Cortex of kidney (tissue), 1 donor: Measurements from ENCODE around the gene SCD5.

Source experiments
- DNase-seq: peaks from one replicate; lab custom pipeline; 2025; lab: John Stamatoyannopoulos, UW

SCD5 gene

GRCh38 chr4:82691431-82691830, 107.2 kb downstream of the SCD5 start:
- no peak for DNase-seq

DNA sequence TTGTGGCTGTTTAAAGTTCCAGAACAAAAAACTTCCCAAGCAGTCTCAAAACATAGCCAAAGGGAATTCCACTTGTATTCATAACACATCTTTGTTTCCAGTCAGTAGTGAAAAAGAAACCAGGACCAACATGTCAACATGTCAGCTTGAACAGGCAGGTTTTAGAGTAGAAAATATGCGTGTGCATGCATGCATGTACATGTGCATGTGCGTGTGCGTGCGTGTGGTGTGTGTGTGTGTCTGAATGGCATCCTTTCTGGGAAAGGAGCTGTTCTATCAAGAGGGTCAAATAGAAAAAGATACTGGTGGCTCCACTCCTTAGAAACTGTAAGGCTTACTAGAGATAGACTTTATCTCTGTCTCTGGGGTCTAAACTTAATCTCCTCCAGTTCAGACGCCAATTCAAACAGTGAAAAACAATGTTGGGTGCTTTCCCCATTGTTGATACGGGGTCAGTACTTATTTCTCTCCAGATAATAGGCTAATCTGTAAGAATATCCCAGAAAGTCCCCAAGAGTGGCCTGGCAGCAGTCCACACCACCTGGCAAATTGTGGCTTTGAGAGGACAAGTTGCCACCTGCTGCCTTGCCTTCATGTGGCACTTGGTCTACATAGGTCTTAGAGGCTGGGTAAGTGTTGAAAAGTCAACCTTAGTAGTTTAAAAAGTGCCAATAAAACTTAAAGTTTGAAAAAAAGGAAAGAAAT, 110.4 kb downstream of the SCD5 start:
- no peak for DNase-seq

DNA sequence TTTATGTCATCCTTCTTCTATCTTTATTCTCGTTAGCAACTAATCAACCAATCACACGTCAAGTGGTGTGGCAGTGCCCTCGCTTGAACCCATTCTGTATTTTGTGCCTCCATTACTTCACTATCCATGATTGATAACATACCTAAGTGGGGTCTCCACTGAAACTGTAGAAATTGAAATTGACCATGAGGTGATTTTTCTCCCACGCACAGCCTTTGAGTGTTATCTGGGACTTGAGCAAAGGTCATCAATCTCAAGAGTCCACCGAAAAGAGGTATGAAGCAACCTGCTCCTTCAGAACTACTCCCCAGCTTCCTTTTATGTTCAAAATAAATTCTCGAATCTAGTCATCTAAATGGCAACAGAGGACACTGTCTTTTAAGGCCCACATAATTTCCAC, 111.1 kb downstream of the SCD5 start:
- DNase-seq, result no peak

GRCh38 chr4:82681754-82682153, 116.8 kb downstream of the SCD5 start:
- DNase-seq, result no peak

- DNase-seq, result no peak
Measured at GRCh38 chr4:82680834-82681233, 117.8 kb downstream of the SCD5 start.

DNA sequence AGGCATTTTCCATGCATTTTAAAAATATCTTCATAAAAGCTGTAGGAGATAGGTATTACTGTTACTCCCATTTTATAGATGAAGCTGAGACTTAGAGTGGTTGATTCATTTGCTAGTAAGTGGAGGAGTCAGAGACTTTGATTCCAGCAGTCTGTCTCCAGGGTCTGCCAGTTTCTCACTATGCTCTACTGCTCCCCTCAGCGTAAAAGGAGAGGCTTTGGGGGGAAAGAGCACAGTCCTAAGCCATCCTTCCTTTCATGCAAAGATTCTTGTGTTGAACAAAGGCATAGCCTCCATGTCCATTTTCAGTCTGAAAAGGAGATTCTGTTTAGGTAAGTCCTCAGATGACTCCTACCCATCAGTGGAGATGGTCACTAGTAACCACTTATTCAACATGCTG, 119.1 kb downstream of the SCD5 start:
- DNase-seq, result no peak

DNA sequence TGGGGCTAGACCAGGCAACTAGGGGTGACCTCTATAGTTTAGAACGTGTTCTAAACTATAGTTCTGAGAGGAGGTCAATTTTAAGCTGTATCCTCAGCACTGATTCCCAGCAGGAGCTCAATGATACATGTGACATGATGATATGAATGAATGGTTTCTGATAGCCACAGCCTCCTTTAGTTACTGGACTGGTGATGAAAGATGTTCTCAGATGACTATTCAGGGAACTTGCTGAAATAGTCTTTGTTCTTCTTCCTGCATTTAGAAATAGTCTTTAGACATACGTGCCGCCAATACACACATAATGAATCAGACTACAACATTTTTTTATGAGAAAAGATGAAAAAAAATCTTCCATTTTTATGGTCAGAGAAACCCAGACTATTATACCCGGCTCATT, 120.5 kb downstream of the SCD5 start:
- no peak for DNase-seq

- DNase-seq, result no peak
Measured at GRCh38 chr4:82677327-82677726, 121.3 kb downstream of the SCD5 start.

DNA sequence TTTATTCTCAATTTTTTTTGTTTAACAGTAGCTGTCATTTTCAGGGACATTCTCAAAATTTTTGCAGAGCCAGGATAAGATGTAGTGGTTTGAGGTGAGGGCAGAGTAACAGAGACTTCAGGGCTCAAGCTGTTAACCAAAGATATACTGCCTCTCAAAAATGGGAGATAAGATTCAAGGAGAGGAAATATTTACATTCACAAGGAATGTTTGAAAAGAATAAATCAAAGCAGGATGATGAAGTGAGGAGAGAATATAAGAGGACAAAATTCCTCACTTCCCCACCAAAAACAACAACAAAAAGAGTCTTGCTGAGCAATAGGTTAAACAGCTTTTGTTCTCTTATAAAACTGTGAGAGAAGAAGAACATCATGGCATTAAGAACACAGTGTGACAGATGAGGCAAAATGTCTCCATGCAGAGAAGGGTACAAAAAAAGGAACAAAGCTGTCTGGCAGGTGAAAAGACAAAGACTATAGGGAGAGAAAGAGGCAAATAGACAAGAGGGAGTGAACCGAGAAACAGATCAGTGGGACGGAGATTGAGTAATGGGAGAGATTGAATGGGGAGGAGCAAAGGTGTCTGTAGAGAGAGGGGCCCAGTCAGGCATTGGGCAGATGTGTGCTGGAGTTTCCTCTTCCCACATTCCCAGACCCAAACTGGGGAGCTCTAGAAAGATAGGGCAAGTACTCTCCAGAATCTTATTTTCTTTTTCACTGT, 130.7 kb downstream of the SCD5 start:
- no peak for DNase-seq

GRCh38 chr4:82666970-82667665, 131.5 kb downstream of the SCD5 start:
- DNase-seq, result no peak

DNA sequence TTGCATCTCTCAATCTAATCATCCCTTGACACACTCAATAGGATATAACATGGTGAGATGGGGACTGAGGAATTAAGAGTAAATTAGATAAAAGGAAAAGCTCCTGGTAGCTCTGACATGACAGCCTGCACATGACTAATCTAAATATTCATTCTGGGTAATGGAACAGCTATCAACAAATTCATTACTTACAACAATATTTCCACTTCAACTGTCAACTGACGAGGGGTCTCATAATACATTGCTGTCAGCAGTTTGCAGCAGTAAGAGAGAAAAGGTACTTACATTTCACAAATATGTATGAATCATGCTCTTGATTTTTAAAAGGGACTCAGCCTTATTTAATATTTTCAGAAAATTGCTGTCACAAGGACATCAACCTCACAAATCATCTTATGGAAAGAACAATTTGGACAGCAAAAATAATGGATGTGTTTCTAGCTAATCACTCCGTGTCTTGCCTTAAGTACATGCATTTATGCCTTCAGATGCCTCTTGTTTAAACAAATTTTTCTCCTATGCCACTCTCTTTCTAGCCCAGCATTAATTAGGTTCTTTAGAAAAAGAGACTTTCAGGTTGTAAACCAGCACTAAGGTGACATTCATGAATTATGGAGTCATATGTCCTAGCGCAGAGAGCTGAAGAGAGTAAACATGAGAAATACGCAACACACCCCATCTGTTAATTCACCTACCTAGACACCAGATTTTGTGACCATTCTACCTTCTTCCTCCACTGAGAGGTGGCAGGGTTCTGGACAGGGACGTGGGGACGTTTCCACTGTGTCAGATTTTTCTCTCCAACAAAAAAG, 137.2 kb downstream of the SCD5 start:
- no peak for DNase-seq

DNA sequence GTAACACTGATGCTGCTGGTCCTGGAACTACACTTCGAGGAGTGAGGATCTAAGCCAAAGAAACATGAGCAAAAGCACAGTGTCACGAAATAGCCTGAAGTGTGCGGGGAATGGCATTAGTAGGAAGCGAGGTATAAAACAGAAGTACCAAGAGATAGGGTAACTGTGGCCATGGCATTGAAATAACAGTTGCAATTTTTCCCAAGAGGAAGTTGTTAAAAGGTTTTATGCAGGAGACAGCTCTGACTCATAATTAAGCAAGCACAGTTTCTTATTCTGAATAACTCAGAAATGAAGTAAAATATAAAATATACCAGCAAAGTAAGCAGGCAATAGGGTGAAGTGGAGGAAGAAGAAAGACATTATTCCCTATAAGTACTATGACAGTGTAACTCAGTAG, 146.5 kb downstream of the SCD5 start:
- DNase-seq, result no peak

GRCh38 chr4:82650868-82651267, 147.7 kb downstream of the SCD5 start:
- DNase-seq, result no peak

DNA sequence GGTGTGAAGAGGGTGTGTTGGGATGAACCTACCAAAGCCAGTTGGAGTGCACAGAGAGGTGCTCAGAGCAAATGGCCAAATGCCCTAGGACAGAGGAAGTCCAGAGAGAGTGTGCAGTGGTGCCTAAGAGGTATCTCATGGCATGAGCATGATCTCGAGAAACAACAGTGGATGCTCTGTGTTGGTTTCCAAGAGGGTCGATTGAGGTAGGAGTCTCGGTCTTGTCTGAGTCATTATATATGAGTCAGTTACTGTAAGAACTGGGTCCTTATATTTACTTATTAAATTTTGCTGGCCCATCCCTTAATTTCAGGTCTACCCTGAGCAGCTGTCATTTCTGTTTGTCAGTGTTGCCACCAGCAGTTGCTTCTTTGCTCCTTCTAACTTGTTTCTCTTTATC, 150.2 kb downstream of the SCD5 start:
- no peak for DNase-seq

DNA sequence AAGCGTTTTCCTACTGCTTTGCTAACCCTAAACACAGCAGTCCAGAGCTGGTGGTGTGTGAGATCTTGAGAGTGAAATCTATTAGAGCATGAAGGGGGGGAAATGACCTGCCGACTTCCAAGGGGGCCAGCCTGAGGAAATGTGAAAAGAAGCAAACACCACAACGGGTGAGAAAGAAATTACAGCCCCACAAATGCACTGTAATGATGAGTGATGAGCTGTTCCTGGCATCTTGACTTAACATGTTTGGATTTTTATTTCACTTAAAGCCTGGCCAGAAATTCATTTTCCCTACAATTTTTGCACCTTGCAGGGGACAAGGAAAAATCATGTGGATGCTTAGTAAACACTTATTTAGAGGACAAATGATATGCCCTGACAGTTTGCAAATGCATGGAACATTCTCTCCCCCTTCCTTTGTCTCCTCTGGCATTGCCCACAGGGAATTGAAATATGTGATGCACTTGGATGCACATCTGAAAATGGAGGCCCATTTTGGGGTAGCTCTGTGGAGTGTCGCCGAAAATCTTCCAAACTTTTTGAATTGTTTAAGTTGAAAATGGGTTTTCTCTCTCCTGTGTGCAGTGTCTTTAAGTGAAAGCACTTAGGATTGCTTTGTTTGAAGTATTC, 152.5 kb downstream of the SCD5 start:
- no peak for DNase-seq

- no peak for DNase-seq
Measured at GRCh38 chr4:82644734-82645126, 153.9 kb downstream of the SCD5 start.

DNA sequence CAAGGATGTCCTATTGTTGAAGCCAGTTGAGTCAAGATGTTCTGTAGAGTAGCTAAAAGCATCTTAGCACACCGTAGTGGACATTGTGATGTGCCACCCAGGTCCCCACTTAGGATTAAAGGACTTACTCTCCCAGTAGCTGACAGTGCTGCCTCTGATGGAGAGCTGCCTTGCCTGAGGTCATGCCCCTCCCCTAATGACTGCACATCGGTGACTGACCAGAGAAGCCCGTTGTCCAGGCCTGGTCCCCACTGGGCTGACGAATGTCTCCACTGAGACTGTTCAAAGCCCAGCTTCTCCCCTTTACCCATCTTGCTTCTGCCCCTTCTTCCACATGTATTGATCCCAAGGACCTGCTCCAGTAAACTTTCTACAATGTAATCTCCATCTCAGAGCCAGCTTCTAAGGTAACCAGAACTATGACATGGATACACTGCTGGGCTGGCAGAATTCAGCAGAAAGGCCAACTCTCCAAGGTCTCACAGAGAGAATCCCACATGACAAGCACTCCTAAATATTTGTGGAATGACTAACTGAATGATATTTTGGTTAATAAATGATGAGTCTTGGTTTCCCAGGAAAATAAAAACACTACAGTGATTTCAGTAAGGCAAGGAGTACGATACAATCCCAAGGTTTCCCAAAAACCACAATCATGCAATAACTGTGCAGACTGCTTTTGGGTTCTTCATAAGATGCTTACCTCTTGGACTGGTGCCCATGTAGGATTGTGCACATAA, 154.4 kb downstream of the SCD5 start:
- no peak for DNase-seq

DNA sequence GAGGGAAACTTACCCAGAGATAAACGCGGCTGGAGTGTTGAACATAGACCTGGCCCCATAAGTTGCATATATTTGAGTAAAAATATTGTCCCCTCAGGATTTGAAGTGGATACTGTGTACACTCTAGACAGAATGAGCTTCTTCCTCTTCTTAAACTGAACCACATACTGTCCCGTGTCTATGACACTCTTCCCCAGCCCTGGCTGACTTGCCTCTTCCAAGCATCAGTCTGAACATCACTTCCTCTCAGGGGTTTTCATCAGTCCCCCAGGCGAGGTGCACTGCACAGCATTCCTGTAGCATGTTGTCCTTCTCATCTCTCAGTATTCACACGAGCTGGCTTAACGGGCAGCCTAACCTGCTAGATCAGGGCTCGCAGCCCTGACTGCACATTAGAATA, 156.3 kb downstream of the SCD5 start:
- no peak for DNase-seq

- DNase-seq, result no peak
Measured at GRCh38 chr4:82640540-82640939, 158.1 kb downstream of the SCD5 start.

- DNase-seq, result no peak
Measured at GRCh38 chr4:82639971-82640370, 158.6 kb downstream of the SCD5 start.

GRCh38 chr4:82638479-82638878, 160.1 kb downstream of the SCD5 start:
- no peak for DNase-seq
